Lung microvascular endothelial cell (primary cell): ENCODE measurements around the gene ZP1. TPM values are rescaled to one million over a fixed set of nuclear protein-coding genes. Genes with fewer than 3 reads are reported as not detected.
A peak's percentile ranks its signal among the peaks of the same experiment; 100 is the strongest.
"Not testable (repeated sequence)": the region's sequence is repeated elsewhere in the genome, so short reads cannot be mapped to it uniquely, and the experiment has no call there.

Experiments used
- DNase-seq, 2 donors: peaks; one replicate each; pipeline versions ENCODE4 v3.0.0 to v3.0.0-alpha.2; 2010; ENCODE audit warnings: low read depth in 2 of 2
- total RNA-seq: library from RNA; depleted of rRNA; stranded (reverse); fragments of >200 nt; gene quantifications from 2 replicates; pipeline ENCODE4 v1.2.1, GENCODE V29; 2014

The ZP1 gene, protein sequence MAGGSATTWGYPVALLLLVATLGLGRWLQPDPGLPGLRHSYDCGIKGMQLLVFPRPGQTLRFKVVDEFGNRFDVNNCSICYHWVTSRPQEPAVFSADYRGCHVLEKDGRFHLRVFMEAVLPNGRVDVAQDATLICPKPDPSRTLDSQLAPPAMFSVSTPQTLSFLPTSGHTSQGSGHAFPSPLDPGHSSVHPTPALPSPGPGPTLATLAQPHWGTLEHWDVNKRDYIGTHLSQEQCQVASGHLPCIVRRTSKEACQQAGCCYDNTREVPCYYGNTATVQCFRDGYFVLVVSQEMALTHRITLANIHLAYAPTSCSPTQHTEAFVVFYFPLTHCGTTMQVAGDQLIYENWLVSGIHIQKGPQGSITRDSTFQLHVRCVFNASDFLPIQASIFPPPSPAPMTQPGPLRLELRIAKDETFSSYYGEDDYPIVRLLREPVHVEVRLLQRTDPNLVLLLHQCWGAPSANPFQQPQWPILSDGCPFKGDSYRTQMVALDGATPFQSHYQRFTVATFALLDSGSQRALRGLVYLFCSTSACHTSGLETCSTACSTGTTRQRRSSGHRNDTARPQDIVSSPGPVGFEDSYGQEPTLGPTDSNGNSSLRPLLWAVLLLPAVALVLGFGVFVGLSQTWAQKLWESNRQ
- not detected in 2 replicates for total RNA-seq

DNA sequence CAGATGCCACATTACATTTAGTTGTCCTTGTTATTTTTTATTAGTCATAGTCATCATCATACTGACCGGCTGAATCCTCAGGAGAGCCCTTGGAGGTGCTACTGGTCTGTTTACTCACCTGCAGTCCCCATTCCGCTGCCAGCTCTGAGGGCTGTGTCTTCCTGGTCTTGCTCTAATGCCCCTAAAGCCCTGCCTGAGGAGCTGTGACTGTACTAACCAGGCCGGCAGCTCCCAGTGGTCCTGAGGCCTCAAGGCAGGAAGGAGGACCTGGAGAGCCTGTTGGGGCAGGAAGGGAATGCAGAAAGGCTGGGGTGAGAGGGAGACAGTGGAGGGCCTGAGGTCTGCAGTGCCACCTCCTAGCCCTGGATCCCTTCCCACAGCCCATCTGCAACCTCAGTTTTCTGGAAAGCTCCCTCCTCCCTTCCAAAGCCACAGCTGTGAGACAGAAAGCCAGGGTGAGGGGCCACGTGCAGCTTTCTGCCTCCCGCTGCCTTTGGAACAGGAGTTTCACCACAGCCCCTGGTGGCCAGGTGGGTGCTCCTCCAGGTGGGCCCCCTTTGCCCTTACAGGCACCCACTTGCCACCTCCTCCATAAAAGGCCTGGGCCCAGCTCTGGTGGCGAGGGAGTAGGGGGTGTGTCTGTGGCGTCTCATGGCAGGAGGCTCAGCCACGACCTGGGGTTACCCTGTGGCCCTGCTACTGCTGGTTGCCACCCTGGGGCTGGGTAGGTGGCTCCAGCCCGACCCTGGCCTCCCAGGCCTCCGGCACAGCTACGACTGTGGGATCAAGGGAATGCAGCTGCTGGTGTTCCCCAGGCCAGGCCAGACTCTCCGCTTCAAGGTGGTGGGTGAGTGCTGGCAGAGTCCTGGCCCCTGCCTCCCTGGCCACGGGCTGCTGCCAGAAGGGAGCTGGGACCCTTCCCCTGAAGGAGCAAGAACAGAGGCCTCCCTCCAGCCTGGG lies at the start of gene ZP1:
TSS of gene ZP1 (plus strand) at position 632 of the 960 bp plus-strand sequence. CDS start at position 652, 20 bp downstream.
- no peak for DNase-seq

- DNase-seq: no peak
Observed at GRCh38 chr11:60818057-60818456, 49.3 kb upstream of the ZP1 start.

- no peak for DNase-seq
Observed at GRCh38 chr11:60821827-60822599, 45.3 kb upstream of the ZP1 start.

- not testable (repeated sequence) for DNase-seq
Observed at GRCh38 chr11:60823745-60824306, 43.5 kb upstream of the ZP1 start.

DNA sequence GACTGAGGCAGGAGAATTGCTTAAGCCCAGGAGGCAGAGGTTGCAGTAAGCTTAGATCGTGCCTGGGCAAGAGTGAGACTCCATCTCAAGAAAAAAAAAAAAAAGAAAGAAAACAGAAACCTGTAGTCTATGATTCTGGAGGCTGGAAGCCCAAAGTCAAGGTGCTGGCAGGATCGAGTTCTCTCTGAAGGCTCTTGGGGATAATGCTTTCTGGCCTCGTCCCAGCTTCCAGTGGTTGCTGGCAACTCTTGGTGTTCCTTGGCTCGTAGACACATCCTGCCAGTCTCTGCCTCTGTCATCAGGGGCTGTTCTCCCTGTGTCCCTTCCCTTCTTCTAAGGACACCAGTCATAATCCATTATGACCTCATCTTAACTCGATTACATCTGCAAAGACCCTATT lies 42.2 kb upstream of the ZP1 start:
- no peak for DNase-seq

DNA sequence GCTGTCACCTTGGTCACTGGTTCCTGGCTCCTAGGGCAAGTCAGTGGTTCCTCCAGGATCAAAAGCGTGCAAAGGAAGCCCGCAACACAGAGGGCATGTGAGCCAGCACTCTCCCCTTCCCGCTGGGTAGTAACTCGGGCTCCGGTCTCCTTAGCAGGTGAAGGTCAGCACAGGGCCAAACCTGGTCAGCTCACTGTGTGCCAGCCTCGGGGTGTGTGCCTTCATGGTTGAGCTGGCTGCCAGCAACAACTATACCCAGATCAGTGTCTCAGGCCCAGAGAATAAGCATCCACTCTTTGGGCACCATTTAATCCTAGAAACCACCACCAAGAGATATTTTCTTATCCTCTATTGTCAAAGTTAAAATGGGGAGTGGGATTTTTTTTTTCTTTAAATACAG lies 41.6 kb upstream of the ZP1 start:
- no peak for DNase-seq

DNA sequence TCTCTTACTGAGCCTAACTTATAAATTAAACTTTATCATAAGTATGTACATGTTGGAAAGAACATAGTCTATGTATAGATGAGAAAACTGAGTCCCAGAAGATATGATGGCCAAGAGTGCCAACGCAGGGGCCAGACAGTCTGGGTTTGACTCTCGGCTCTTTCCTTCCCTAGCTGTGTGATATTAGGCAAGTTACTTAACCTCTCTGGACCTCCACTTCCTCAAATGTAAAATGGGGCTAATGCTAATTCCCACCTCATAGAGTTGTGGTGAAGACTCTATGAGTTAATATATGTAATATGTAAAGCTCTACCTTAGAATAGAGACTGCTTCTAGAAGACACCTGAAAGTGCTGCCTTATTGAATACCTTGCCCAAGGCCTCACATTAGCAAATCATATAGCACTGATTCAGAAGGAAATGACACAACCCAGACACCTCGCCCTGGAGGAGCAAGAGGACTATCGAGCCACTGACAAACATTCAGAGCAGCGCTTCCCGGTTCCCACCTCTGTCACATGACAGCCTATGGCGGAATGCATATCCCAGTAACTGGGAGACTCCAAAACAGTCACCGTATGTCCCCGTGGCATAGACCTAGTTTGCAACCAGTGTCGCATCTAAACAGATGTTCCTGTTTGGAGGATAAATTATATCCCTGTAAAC lies 36.7 kb upstream of the ZP1 start:
- DNase-seq: no peak

GRCh38 chr11:60831143-60831500 lies 36.2 kb upstream of the ZP1 start:
- DNase-seq: peak; percentile 86 to 91

DNA sequence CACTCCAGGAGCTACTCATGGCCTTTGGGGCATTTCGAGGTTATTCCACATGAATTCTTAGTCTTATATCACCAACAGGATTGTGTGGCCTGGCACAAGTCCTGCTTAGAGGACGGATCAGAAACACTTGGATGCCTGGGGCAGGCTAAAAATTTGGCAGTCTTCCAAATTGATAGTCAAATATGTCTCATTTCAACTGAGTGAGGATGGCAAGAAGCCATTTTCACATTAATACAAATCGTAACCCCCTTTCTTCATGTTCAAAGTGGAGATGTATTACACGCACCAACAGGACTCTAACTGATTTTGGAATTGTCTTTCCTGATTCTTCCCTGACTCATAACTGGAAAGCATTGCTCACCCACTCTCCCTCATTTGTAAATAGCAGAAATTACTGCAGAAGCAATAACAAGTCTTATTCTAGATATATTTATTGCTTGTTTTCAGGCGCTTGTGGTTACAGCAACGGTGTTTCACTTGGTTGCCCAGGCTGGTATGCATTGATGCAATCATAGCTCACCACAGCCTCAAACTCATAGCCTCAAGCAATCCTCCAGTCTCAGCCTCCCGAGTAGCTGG lies 35.8 kb upstream of the ZP1 start:
- peak; percentile 31 to 37 for DNase-seq

- DNase-seq: no peak
Observed at GRCh38 chr11:60834742-60835533, 32.4 kb upstream of the ZP1 start.

GRCh38 chr11:60835534-60835846 lies 31.9 kb upstream of the ZP1 start:
- DNase-seq: peak; percentile 64 to 72

DNA sequence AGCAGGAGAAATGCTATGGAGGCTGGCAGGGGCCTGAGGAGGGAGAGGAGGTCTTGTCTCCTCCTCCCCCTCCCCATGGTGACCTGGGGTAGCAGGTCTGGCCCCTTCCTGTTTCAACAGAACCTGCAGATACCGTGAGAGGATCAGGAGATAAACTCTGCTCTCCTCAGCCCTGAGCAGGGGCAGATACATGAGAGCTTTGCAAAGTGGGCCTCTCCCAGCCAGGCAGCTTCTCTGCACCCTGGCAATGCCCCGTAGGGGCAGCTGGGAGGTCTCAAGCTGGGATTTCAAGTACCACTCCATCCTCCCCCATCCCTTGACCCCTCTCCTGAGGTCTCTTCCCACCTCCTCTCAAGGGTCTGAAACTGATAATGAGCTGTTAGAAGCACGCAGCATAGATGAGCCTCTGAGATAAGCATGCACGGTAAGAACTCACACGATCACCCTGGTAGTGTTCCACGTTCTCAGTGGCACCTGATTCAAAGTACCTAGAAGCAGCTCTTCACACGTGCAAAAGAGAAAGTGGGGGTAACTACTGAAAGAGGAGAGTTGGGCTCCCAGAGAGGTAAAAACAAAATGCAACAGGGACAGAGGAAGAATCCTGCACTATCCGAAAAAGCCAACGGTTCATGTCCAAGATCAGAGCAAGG lies 30.4 kb upstream of the ZP1 start:
- DNase-seq: no peak

DNA sequence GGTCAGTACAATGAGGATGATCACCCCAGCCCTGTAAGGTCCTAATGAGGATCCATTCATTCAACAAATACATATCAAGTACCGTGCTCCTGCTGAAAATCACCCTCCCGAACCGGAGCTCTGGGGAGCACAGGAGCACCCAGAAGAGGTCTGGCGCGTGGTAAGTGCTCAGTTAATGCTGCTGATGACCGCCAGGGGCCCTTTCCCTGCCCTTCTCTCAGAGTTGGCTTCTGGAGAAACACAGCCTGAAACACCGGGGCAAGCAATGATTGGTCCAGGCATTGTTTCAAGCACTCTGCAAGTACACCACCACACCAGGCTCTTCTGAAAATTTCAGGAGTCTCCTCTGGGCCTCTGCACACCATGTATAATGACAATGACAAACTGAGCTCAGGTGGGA lies 29.2 kb upstream of the ZP1 start:
- no peak for DNase-seq

DNA sequence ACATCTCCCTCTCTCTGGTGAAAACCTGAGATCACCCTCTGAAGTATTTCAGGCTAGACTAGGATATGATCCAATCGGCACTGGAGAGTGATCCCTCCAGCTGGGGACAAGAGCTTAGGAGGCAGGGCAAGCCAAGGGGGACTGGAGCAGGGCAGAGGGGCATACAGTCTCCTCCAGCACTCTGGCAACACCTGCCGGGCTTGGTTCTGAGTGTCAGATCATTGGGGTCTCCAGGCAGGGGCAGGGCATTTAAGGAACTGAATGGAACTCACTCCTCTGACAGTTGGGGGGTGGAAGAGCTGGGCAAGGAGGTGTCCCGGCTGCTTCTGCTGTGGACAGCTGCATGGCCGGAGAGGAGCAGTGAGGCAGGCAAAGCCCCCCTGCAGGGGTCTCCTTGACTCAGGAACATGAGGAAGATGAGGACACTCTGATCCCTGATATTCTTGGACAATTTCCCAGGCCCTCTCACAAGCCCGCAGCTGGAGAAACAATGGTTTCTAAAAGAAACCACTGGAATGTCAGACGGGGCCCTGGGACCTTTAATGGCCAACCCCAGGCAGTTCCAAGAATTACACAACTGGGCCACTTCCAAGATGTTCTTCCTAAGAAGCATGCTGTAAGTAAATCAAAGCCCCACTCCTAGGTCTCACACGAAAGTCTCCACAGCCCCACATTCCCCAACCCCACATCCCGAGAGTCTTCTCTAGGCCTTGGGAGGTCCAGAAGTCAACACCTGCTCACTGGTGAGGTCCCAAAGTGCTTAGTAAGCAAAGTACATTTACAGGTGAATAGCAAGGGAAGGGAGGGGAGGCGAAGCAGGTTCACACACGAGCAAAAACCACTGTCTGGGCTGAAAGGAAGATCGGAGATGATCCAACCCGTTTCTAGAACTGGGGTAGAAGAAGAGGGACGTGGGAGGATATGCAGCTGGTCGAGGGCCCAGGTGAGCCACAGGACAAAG lies 26.6 kb upstream of the ZP1 start:
- peak in 1 of 2 donors; percentile 73 for DNase-seq

DNA sequence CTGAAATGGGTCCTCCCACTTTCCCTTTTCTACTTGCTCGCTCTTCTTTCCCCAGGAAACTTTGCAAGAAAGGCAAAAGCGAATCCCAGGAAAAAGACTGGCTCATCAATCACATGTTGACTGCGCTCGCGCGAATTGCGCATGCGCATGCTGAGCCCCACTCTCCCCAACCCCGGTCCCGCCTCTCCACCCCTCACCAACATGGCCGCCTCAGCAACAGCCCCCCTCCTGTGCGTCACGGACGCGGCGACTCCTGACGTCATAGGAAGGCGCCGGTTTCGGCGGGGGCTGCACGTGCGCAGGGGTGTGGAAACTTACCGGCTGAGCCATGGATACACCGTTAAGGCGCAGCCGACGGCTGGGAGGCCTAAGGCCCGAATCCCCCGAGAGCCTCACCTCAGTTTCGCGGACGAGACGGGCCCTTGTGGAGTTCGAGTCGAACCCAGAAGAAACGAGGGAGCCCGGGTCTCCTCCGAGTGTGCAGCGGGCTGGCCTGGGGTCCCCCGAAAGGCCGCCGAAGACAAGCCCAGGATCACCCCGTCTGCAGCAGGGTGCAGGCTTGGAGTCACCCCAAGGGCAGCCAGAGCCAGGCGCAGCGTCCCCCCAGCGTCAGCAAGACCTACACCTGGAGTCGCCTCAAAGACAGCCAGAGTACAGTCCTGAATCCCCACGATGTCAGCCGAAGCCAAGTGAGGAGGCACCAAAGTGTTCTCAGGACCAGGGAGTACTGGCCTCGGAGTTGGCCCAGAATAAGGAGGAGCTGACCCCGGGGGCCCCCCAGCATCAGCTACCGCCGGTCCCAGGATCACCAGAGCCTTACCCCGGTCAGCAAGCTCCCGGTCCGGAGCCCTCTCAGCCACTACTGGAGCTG lies 25.3 kb upstream of the ZP1 start, which contains the start of gene CCDC86:
TSS of gene CCDC86 (plus strand) at position 317 of the 871 bp plus-strand sequence. CDS start at position 329, 12 bp downstream.
- peak; percentile 97 to 98 for DNase-seq
